HCT116 (cell line): ENCODE data around the gene CNTN4. TPM values are rescaled to one million over a fixed set of nuclear protein-coding genes. Genes with fewer than 3 reads are reported as not detected.

Experiments used
- ATAC-seq: fragments of 200-7000 bp; cut with Tn5 transposase; 2 replicates; pipeline ENCODE4 v1.9.1; 2020; ENCODE audit warnings: mild to moderate bottlenecking, moderate library complexity
- BruUV-seq: library from RNA; stranded (reverse); fragments of 400-500 nt; replicated peaks from 2 replicates; lab custom pipeline; 2021; lab: Mats Ljungman, UMichigan
- CTCF ChIA-PET: fragments of 300-600 bp; sonication (Branson Sonifier 250); formaldehyde crosslinking; loops from one replicate; lab custom pipeline; 2021; ENCODE audit warnings: antibody characterized with exemption; lab: Charles Lee
- POLR2A ChIA-PET: fragments of 300-600, 350-600 bp; sonication (Branson Sonifier 250); formaldehyde crosslinking; loops from one replicate; lab custom pipeline; 2021; ENCODE audit warnings: antibody characterized with exemption; lab: Charles Lee
- RAD21 ChIA-PET, 2 experiments: fragments of 300-600 bp; sonication (Branson Sonifier 250); formaldehyde crosslinking; loops; one replicate each; lab custom pipeline; 2023; ENCODE audit warnings: low total read pairs in 2 of 2; ENCODE audit not compliant: uncharacterized antibody in 2 of 2, unreplicated experiment in 2 of 2, low non-redundant PET in 1 of 2; lab: Charles Lee
- DNase-seq: peaks from one replicate; pipeline ENCODE4 v3.0.0-alpha.2; 2010; ENCODE audit warnings: low read depth, low spot score
- H2AFZ ChIP-seq: fragments of 200-600 bp; shearing (Covaris generic), sonication (generic); 2 replicates; pipeline ENCODE4 v1.6.1; 2017; ENCODE audit warnings: low read depth, mixed run types, mixed read lengths, antibody characterized with exemption, low read length; ENCODE audit not compliant: poor library complexity, severe bottlenecking
- H3K27ac ChIP-seq: 2 replicates; pipeline ENCODE4 v1.5.1; 2012; ENCODE audit warnings: low read depth, low read length
- H3K27me3 ChIP-seq: fragments of 200-600 bp; sonication (generic); 2 replicates; pipeline ENCODE4 v1.6.1; 2016; ENCODE audit warnings: mixed run types, low read length, mixed read lengths; ENCODE audit not compliant: insufficient read depth
- H3K36me3 ChIP-seq, 2 experiments: fragments of 200-500 bp in 1 of 2; fragments of 200-600 bp in 1 of 2; sonication (Bioruptor generic) in 1 of 2; sonication (generic) in 1 of 2; 2 replicates each; pipeline versions ENCODE4 v1.5.1 to v1.6.1; 2014 to 2016; ENCODE audit warnings: low read length in 2 of 2, inconsistent platforms in 1 of 2, mixed read lengths in 1 of 2, mixed run types in 1 of 2; ENCODE audit not compliant: insufficient read depth in 2 of 2, control insufficient read depth in 1 of 2
- H3K4me1 ChIP-seq, 2 experiments: fragments of 200-600 bp in 1 of 2; sonication (generic) in 1 of 2; 2 replicates each; pipeline versions ENCODE4 v1.5.1 to v1.6.1; 2012 to 2017; ENCODE audit warnings: low read length in 2 of 2, inconsistent platforms in 1 of 2, mild to moderate bottlenecking in 1 of 2, mixed read lengths in 1 of 2, mixed run types in 1 of 2, moderate library complexity in 1 of 2; ENCODE audit not compliant: insufficient read depth in 2 of 2, control insufficient read depth in 1 of 2
- H3K4me2 ChIP-seq: fragments of 200-600 bp; sonication (generic); 2 replicates; pipeline ENCODE4 v1.6.1; 2017; ENCODE audit warnings: mixed run types, low read length, mixed read lengths
- H3K4me3 ChIP-seq, 2 experiments: fragments of 200-600 bp in 1 of 2; sonication (generic) in 1 of 2; replicated peaks in 1 of 2; 2 replicates each; pipeline ENCODE4 v1.5.1; 2011 to 2016; ENCODE audit warnings: low read length in 2 of 2, control low read depth in 1 of 2, low read depth in 1 of 2, mild to moderate bottlenecking in 1 of 2, mixed read lengths in 1 of 2, mixed run types in 1 of 2
- H3K79me2 ChIP-seq: fragments of 200-600 bp; sonication (generic); 2 replicates; pipeline ENCODE4 v1.6.1; 2017; ENCODE audit warnings: mild to moderate bottlenecking, mixed run types, low read length, moderate library complexity, mixed read lengths; ENCODE audit not compliant: insufficient read depth
- H3K9ac ChIP-seq: fragments of 200-600 bp; sonication (generic); 2 replicates; pipeline ENCODE4 v1.6.1; 2016; ENCODE audit warnings: low read length, mixed read lengths
- H3K9me2 ChIP-seq: fragments of 200-600 bp; sonication (generic), shearing (Covaris generic); 2 replicates; pipeline ENCODE4 v1.6.1; 2017; ENCODE audit warnings: mixed run types, mild to moderate bottlenecking, moderate library complexity; ENCODE audit not compliant: insufficient read depth
- H3K9me3 ChIP-seq, 2 experiments: fragments of 200-500 bp in 1 of 2; fragments of 200-600 bp in 1 of 2; sonication (Bioruptor generic) in 1 of 2; sonication (generic) in 1 of 2; 2 replicates each; pipeline ENCODE4 v1.6.1; 2014 to 2017; ENCODE audit warnings: low read length in 2 of 2, mixed read lengths in 2 of 2, inconsistent platforms in 1 of 2, low read depth in 1 of 2, mild to moderate bottlenecking in 1 of 2, mixed run types in 1 of 2, moderate library complexity in 1 of 2; ENCODE audit not compliant: control insufficient read depth in 1 of 2, insufficient read depth in 1 of 2
- H4K20me1 ChIP-seq: fragments of 200-600 bp; sonication (generic), shearing (Covaris generic); 2 replicates; pipeline ENCODE4 v1.6.1; 2017; ENCODE audit warnings: mixed run types, mild to moderate bottlenecking, moderate library complexity; ENCODE audit not compliant: insufficient read depth
- CBX3 ChIP-seq: IDR thresholded peaks from 2 replicates; pipeline ENCODE4 v1.6.1; 2012; ENCODE audit warnings: low read depth
- EGR1 ChIP-seq: IDR thresholded peaks from 2 replicates; pipeline ENCODE4 v1.6.1; 2012; ENCODE audit warnings: low read depth
- EZH2 ChIP-seq: fragments of 200-600 bp; sonication (generic); IDR thresholded peaks from 2 replicates; pipeline ENCODE4 v1.6.1; 2017; ENCODE audit warnings: antibody characterized with exemption, mixed run types
- SIN3A ChIP-seq: IDR thresholded peaks from 2 replicates; pipeline ENCODE4 v1.6.1; 2012; ENCODE audit warnings: low read depth
- SP1 ChIP-seq: IDR thresholded peaks from 2 replicates; pipeline ENCODE4 v1.6.1; 2012; ENCODE audit warnings: low read depth
- SRF ChIP-seq: IDR thresholded peaks from 2 replicates; pipeline ENCODE4 v1.6.1; 2012; ENCODE audit warnings: low read depth
- TCF7L2 ChIP-seq: IDR thresholded peaks from 2 replicates; pipeline ENCODE4 v1.7.0; 2011; ENCODE audit warnings: borderline replicate concordance, inconsistent platforms; ENCODE audit not compliant: insufficient read depth, insufficient read length; ENCODE audit errors: extremely low read depth
- ZNF274 ChIP-seq: fragments of 200-500 bp; sonication (Bioruptor generic); IDR thresholded peaks from 2 replicates; pipeline ENCODE4 v1.6.1; 2014; ENCODE audit warnings: mild to moderate bottlenecking, low read depth, low read length, inconsistent platforms
- intact Hi-C: fragments of 100-400 bp; cut with micrococcal nuclease; formaldehyde crosslinking; loops from 2 replicates; pipeline ENCODE4 v1.10.0; 2022
- total RNA-seq: library from RNA; stranded (reverse); gene quantifications from one replicate; pipeline ENCODE4 v1.2.1, GENCODE V29; 2021; ENCODE audit not compliant: unreplicated experiment
- TF ChIP-seq, protein P1 (sequence below): IDR thresholded peaks from 2 replicates; pipeline ENCODE4 v1.6.1; 2011; ENCODE audit warnings: mild to moderate bottlenecking, low read length, moderate library complexity; ENCODE audit not compliant: insufficient replicate concordance; ENCODE audit errors: extremely low read depth

CNTN4 gene
- total RNA-seq, 1 experiment from 2014 or later = not detected

- ChIA-PET CTCF (no interaction called here), POLR2A (no interaction called here), RAD21 (no interaction called here)
- Histone ChIP-seq H3K4me2 (no peak overlapping the region), H3K4me1 (no peaks in the 10 kb centered on the region), H3K27me3 (no peaks in the 10 kb centered on the region), H2AFZ (no peak overlapping the region), H4K20me1 (no peaks in the 10 kb centered on the region), H3K27ac (no peak overlapping the region), H3K9me3 (peaks cover 0 to 18% of the 10 kb centered on the region in 2 experiments; a peak in 2 of 4 replicates), H3K9ac (no peak overlapping the region), H3K36me3 (no peaks in the 10 kb centered on the region), H3K4me3 (no peak overlapping the region), H3K9me2 (no peaks in the 10 kb centered on the region), H3K79me2 (no peaks in the 10 kb centered on the region)
- ATAC-seq (no peak), DNase-seq (no peak)
- no TSS peak for BruUV-seq
- TF ChIP-seq TCF7L2 = no peak
- no peak for TF ChIP-seq SRF
- TF ChIP-seq ZNF274 = no peak
- TF ChIP-seq CBX3 = no peak
- TF ChIP-seq SIN3A = no peak
- TF ChIP-seq EZH2 = no peak
- TF ChIP-seq, protein P1, sequence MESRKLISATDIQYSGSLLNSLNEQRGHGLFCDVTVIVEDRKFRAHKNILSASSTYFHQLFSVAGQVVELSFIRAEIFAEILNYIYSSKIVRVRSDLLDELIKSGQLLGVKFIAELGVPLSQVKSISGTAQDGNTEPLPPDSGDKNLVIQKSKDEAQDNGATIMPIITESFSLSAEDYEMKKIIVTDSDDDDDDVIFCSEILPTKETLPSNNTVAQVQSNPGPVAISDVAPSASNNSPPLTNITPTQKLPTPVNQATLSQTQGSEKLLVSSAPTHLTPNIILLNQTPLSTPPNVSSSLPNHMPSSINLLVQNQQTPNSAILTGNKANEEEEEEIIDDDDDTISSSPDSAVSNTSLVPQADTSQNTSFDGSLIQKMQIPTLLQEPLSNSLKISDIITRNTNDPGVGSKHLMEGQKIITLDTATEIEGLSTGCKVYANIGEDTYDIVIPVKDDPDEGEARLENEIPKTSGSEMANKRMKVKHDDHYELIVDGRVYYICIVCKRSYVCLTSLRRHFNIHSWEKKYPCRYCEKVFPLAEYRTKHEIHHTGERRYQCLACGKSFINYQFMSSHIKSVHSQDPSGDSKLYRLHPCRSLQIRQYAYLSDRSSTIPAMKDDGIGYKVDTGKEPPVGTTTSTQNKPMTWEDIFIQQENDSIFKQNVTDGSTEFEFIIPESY = no peak
- TF ChIP-seq SP1 = no peak
- TF ChIP-seq EGR1 = no peak
- intact Hi-C loops = no loop called here
Observed at GRCh38 chr3:2360815-2361214, 262.1 kb downstream of the CNTN4 start.
